HG02943 (cell line): Measurements from ENCODE around the gene OAS3.
"Not testable (repeated sequence)": the region's sequence is repeated elsewhere in the genome, so short reads cannot be mapped to it uniquely, and the experiment has no call there.

Source experiments
- ATAC-seq: cut with Tn5 transposase; IDR thresholded peaks from one replicate; pipeline ENCODE4 v1.9.1; 2021; ENCODE audit warnings: mild to moderate bottlenecking, low read depth, moderate library complexity; ENCODE audit not compliant: unreplicated experiment

Gene OAS3

GRCh38 chr12:112919121-112919520, 19.2 kb upstream of the OAS3 start:
- ATAC-seq: no peak

GRCh38 chr12:112924986-112925385, 13.3 kb upstream of the OAS3 start:
- peak; percentile 77 for ATAC-seq

GRCh38 chr12:112926416-112927033, 11.7 kb upstream of the OAS3 start:
- ATAC-seq: not testable (repeated sequence)

- no peak for ATAC-seq
These were observed 10.8 kb upstream of the OAS3 start for GRCh38 chr12:112927475-112927874.

- ATAC-seq: no peak
These were observed 10.3 kb upstream of the OAS3 start for GRCh38 chr12:112927925-112928324.

- no peak for ATAC-seq
These were observed 9.3 kb upstream of the OAS3 start for GRCh38 chr12:112928978-112929377.

GRCh38 chr12:112929715-112930114, 8.6 kb upstream of the OAS3 start:
- ATAC-seq: no peak

- no peak for ATAC-seq
These were observed 7.9 kb upstream of the OAS3 start for GRCh38 chr12:112930350-112930749.

GRCh38 chr12:112932485-112933128, 5.7 kb upstream of the OAS3 start:
- ATAC-seq: no peak

- no peak for ATAC-seq
These were observed 5.2 kb upstream of the OAS3 start for GRCh38 chr12:112933129-112933505.

- no peak for ATAC-seq
These were observed 2.0 kb upstream of the OAS3 start for GRCh38 chr12:112936264-112936663.

GRCh38 chr12:112936927-112937326, 1.3 kb upstream of the OAS3 start:
- no peak for ATAC-seq

- no peak for ATAC-seq
These were observed 477 bp downstream of the OAS3 start for GRCh38 chr12:112938751-112939150.

GRCh38 chr12:112939761-112940381, 1.6 kb downstream of the OAS3 start:
- peak; percentile 49 for ATAC-seq

- no peak for ATAC-seq
These were observed 3.5 kb downstream of the OAS3 start for GRCh38 chr12:112941528-112942335.

GRCh38 chr12:112942572-112942971, 4.3 kb downstream of the OAS3 start:
- ATAC-seq: no peak

- ATAC-seq: no peak
These were observed 5.9 kb downstream of the OAS3 start for GRCh38 chr12:112944024-112944690.

- no peak for ATAC-seq
These were observed 7.2 kb downstream of the OAS3 start for GRCh38 chr12:112945515-112945914.

- ATAC-seq: no peak
These were observed 8.1 kb downstream of the OAS3 start for GRCh38 chr12:112946236-112947000.

- no peak for ATAC-seq
These were observed 9.0 kb downstream of the OAS3 start for GRCh38 chr12:112947314-112947713.
